ENCODE results near the gene RET. TPM values are rescaled to one million over a fixed set of nuclear protein-coding genes. Genes with fewer than 3 reads are reported as not detected.

The RET gene
- total RNA-seq, 1 experiment from 2014 or later, result not detected

GRCh38 chr10:43057231-43057711, 19.6 kb upstream of the RET start:
- in situ Hi-C loops (cut with HindIII; ENCODE audit: low pct_unique_long_range_greater_than_20kb, low sequenced_read_pairs), result no loop called here
- DNase-seq (ENCODE audit: low read depth, low spot score), result no peak

GRCh38 chr10:43057831-43058340, 19.0 kb upstream of the RET start:
- no peak for DNase-seq (ENCODE audit: low read depth, low spot score)
- in situ Hi-C loops (cut with HindIII; ENCODE audit: low pct_unique_long_range_greater_than_20kb, low sequenced_read_pairs), result no loop called here

DNA sequence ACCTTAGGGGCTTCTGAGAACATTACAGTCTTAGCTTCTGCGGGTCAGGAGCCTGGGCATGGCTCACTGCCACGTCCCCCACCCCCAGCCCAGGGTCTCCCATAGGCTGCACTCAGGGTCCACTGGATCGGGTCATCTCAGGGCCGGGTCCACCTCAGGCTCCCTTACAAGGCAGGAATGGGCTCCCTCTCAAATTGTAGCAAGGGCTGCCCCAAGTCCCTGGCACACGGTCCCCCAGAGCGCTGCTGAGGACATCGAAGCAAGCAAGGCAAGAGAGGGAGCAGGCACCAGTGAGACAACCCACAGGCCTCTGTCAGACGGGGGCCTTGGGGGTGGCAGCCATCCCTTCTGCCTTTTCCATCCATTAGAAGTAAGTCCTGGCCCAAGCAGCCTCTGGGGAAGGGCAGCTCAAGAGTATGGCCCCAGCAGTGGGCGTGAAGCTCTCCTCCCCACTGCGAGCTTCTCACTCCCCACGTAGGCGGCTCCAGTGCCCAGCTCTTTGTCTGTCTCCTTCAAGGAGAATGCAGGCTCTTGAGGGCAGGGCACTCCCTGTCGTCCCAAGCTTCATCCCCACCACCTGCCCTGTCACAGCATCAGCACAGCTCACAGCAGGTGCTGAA, 18.0 kb upstream of the RET start:
- in situ Hi-C loops (cut with HindIII; ENCODE audit: low pct_unique_long_range_greater_than_20kb, low sequenced_read_pairs), result no loop called here
- no peak for DNase-seq (ENCODE audit: low read depth, low spot score)

- no peak for DNase-seq (ENCODE audit: low read depth, low spot score)
- in situ Hi-C loops (cut with HindIII; ENCODE audit: low pct_unique_long_range_greater_than_20kb, low sequenced_read_pairs), result no loop called here
Observed at GRCh38 chr10:43059336-43059720, 17.5 kb upstream of the RET start.

- in situ Hi-C loops (cut with HindIII; ENCODE audit: low pct_unique_long_range_greater_than_20kb, low sequenced_read_pairs), result no loop called here
Observed at GRCh38 chr10:43059828-43060227, 17.0 kb upstream of the RET start.

GRCh38 chr10:43060291-43060690, 16.6 kb upstream of the RET start:
- in situ Hi-C loops (cut with HindIII; ENCODE audit: low pct_unique_long_range_greater_than_20kb, low sequenced_read_pairs), result no loop called here
- DNase-seq (ENCODE audit: low read depth, low spot score), result no peak

More at GRCh38 chr10:43059828-43060227, 17.0 kb upstream of the RET start:
- no peak for DNase-seq (ENCODE audit: low read depth, low spot score)

DNA sequence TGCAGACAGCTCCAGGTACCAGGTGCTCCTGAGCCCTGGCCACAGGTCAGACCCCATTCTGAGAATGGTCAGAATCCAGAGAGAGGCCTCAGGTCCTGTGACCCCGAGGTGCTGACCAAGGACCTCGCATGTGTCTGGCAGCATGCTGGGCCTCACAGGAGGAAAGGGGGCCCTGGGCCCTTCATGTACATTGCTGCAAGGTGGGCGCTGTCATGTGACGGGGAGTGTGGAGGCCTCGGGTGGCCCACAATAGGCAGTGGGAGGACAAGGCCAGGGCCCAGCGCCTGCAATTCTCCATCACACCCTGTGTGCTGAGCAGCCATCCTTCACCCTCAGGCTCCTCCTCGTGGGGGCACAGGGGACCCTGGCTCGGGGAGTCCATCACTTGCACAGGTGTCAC, 15.5 kb upstream of the RET start:
- DNase-seq (ENCODE audit: low read depth, low spot score), result no peak
- in situ Hi-C loops (cut with HindIII; ENCODE audit: low pct_unique_long_range_greater_than_20kb, low sequenced_read_pairs), result no loop called here

- in situ Hi-C loops (cut with HindIII; ENCODE audit: low pct_unique_long_range_greater_than_20kb, low sequenced_read_pairs), result no loop called here
- no peak for DNase-seq (ENCODE audit: low read depth, low spot score)
Observed at GRCh38 chr10:43061760-43062159, 15.1 kb upstream of the RET start.

DNA sequence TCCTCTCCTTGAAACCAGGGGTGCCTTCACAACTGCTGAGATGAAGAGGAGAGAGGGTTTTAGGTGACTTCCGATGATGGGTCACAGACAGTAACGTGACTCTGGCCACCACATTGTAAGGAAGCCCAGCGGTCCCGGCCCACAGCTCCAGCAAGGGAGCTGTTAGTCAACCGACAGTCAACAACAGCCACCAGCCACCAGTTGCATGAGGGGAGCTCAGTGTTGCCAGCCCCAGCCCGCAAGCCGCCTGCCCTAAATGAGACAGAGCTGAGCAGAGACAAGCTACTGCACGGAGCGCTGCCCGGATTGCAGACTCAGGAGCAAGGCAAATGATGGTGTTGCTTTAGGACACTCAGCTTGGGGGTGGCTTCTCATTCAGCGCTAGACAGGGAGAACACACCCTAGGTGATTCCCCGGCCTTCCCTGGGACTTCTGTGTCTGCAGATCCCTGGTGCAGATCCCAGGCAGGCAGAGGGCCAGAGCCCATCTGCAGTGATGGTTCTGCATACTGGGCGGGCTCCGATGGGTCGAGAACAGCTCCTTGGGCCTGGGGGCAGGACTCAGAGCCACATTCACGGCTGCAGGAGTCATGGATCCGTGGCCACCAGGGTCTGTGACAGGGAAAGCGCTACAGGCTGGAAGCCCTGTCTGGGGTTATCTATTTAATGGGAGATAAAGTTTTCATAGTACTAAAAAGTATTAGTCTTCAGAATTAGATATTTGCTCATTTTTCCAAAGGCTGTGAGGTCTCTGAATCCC, 14.3 kb upstream of the RET start:
- no peak for DNase-seq (ENCODE audit: low read depth, low spot score)
- in situ Hi-C loops (cut with HindIII; ENCODE audit: low pct_unique_long_range_greater_than_20kb, low sequenced_read_pairs), result no loop called here

DNA sequence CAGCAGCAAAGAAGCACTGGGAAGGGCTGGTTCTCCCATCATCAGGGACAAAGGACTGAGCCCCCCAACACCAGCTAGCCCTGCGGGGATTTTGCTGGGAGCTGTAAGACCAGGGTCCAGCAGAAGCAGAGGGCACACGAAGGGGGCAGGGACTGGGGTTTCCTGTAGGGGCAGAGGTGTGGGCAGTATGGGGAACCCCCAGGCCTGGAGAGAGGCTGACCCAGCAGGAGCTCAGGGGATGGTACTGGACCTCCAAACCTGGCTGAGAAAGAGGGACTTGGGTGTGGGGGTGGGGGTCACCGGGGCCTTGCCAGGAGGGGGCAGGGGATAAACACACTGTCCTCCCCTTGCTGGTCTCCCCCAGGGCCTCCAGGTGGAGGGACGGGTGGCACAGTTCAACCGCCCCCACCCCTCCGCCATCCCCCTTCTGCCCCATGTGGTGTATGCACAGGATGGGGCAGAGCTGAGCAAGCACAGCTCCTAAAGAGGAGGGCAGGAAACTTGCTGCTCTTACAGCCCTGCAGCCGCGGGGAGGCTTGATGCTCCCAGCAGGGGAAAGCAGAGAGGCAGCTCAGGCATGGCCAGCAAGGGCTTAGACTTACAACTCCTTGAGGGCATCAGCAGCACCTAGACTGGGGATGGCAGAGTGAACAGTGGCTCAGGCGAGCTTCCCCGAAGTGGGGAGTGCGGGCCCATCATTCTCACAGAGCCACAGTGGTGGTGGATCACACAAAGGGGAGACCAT, 12.4 kb upstream of the RET start:
- DNase-seq (ENCODE audit: low read depth, low spot score), result no peak

GRCh38 chr10:43065234-43065633, 11.6 kb upstream of the RET start:
- in situ Hi-C loops (cut with HindIII; ENCODE audit: low pct_unique_long_range_greater_than_20kb, low sequenced_read_pairs), result no loop called here
- no peak for DNase-seq (ENCODE audit: low read depth, low spot score)

More for the DNA sequence above, 12.4 kb upstream of the RET start:
- in situ Hi-C loops (cut with HindIII; ENCODE audit: low pct_unique_long_range_greater_than_20kb, low sequenced_read_pairs), result no loop called here

GRCh38 chr10:43065761-43066160, 11.1 kb upstream of the RET start:
- DNase-seq (ENCODE audit: low read depth, low spot score), result no peak
- in situ Hi-C loops (cut with HindIII; ENCODE audit: low pct_unique_long_range_greater_than_20kb, low sequenced_read_pairs), result no loop called here

GRCh38 chr10:43066481-43066880, 10.4 kb upstream of the RET start:
- in situ Hi-C loops (cut with HindIII; ENCODE audit: low pct_unique_long_range_greater_than_20kb, low sequenced_read_pairs), result no loop called here
- DNase-seq (ENCODE audit: low read depth, low spot score), result no peak

GRCh38 chr10:43067391-43068135, 9.3 kb upstream of the RET start:
- in situ Hi-C loops (cut with HindIII; ENCODE audit: low pct_unique_long_range_greater_than_20kb, low sequenced_read_pairs), result no loop called here
- no peak for DNase-seq (ENCODE audit: low read depth, low spot score)

DNA sequence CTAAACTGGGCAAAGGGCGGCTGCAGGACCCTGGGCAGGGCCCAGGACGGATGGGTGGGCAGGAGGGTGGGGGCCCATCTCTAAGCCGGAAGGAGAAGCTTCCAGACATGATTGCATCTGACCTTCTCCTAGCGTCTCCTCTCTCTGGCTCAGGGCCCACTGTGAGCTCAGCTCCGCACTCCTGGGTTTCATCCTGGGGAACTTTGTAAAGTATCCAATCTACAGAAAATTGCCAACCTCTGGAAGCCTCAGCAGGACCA, 8.8 kb upstream of the RET start:
- in situ Hi-C loops (cut with HindIII; ENCODE audit: low pct_unique_long_range_greater_than_20kb, low sequenced_read_pairs), result no loop called here
- DNase-seq (ENCODE audit: low read depth, low spot score), result no peak

DNA sequence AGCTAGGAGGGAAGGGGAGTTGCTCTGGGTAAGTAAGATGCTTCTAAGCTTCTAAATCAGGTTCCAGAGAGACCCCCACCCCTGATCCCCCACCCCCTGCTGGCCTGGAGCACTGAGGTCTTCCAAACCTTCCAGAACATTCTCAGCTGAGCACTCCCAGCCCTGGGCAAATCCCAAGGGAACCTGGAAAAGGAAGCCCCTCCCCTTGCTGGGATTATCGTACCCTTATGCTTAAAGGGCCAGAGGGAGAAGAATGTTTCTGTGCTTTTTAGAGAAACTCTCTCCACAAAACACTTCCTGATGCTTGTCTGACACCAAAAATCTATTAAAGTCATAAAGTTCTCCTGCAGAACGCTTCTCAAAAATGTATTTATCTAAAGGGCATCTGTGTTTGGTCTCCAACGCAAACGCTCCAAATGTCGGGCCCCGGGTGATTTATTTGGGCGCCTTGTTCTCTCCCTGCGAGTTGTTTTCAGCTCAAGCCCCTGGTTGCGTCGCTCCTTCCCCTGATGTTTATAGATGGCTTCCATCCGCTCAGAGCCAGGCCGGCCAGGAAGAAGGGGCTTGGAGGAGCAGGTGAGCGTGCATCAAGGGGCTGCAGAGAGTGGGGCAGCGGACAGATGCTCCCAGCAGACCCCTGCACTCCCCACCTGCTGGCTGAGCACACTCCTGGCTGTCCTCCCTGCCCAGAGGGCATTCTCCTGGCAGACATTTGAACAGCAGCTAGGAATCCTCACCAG, 8.2 kb upstream of the RET start:
- DNase-seq (ENCODE audit: low read depth, low spot score), result no peak
- in situ Hi-C loops (cut with HindIII; ENCODE audit: low pct_unique_long_range_greater_than_20kb, low sequenced_read_pairs), result no loop called here

GRCh38 chr10:43069211-43069515, 7.7 kb upstream of the RET start:
- in situ Hi-C loops (cut with HindIII; ENCODE audit: low pct_unique_long_range_greater_than_20kb, low sequenced_read_pairs), result no loop called here

GRCh38 chr10:43069579-43069978, 7.3 kb upstream of the RET start:
- in situ Hi-C loops (cut with HindIII; ENCODE audit: low pct_unique_long_range_greater_than_20kb, low sequenced_read_pairs), result no loop called here
- DNase-seq (ENCODE audit: low read depth, low spot score), result no peak

More at GRCh38 chr10:43069211-43069515, 7.7 kb upstream of the RET start:
- DNase-seq (ENCODE audit: low read depth, low spot score), result no peak

All from SK-MEL-5 (cell line).